GM19023 (cell line): ENCODE measurements around the gene CAPZA3.
"Not testable (repeated sequence)": the region's sequence is repeated elsewhere in the genome, so short reads cannot be mapped to it uniquely, and the experiment has no call there.

ENCODE experiments used
- ATAC-seq: cut with Tn5 transposase; IDR thresholded peaks from one replicate; pipeline ENCODE4 v1.9.1; 2021; ENCODE audit warnings: mild to moderate bottlenecking, moderate library complexity; ENCODE audit not compliant: unreplicated experiment

The CAPZA3 gene

DNA sequence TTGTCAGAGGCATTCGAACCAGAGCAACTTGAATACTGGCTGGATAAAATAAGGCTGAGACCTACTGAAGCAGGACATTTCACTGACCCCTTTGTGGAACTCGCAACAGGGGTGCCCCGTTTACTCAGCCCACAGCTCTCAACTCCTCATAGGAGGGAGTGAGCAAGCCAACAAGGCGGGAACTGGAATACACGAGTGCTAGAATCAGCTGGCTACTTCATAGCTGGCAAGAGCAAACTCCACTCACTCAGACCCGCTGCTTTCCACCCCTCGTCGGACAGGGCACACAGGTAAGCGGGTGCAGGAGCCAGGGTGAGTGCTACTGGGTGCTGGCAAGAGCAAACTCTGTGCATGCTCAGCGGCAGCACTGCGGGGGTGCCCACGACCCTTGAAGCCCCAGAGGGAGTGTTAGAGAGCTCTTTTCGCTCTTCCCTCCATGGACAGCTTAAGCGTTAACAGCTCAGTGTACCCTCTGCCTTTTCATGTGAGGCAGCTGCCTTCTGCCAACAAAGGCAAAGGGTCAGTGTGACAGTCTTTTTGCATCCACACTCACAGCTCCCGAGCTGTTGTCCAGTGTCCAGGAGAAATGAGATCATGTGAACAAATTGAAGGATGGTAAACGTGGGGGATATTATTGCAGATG is 15.7 kb downstream of the CAPZA3 start:
- no peak for ATAC-seq

DNA sequence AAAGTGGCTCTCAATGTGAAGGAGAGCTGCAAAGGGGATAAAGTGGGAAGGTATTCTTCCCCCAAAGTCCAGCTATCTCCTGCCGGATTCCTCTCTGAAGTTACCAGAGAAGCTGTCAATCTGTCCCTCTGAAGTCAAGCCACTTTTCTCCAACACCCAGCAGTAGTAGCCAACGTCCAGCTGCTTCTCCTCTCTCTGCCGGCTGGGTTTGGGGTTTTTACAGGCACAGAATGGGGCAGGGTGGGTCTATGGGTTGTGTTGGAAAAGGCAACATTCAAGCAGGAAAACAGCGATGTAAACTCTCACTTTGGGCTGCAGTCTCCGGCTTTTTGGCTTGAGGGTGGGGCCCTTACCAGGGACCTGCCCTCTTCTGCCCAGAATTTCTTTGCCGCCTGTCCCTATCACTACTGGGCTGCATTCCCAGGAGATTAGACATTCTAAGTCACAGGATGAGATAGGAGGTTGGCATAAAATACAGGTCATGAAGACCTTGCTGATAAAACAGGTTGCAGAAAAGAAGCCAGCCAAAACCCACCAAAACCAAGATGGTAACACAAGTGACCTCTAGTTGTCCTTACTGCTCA is 16.3 kb downstream of the CAPZA3 start:
- no peak for ATAC-seq

GRCh38 chr12:18755341-18755740 is 17.4 kb downstream of the CAPZA3 start:
- ATAC-seq: no peak

GRCh38 chr12:18766479-18766878 is 28.6 kb downstream of the CAPZA3 start:
- not testable (repeated sequence) for ATAC-seq

GRCh38 chr12:18782827-18783226 is 44.9 kb downstream of the CAPZA3 start:
- ATAC-seq: no peak

- not testable (repeated sequence) for ATAC-seq
Observed at GRCh38 chr12:18785465-18785864, 47.5 kb downstream of the CAPZA3 start.
